HCT116 (cell line): ENCODE measurements around the gene CKAP4. TPM values are rescaled to one million over a fixed set of nuclear protein-coding genes. Genes with fewer than 3 reads are reported as not detected.

Experiments
- ATAC-seq: fragments of 200-7000 bp; cut with Tn5 transposase; 2 replicates; pipeline ENCODE4 v1.9.1; 2020; ENCODE audit warnings: mild to moderate bottlenecking, moderate library complexity
- BruUV-seq: library from RNA; stranded (reverse); fragments of 400-500 nt; replicated peaks from 2 replicates; lab custom pipeline; 2021; lab: Mats Ljungman, UMichigan
- CTCF ChIA-PET: fragments of 300-600 bp; sonication (Branson Sonifier 250); formaldehyde crosslinking; loops from one replicate; lab custom pipeline; 2021; ENCODE audit warnings: antibody characterized with exemption; lab: Charles Lee
- POLR2A ChIA-PET: fragments of 300-600, 350-600 bp; sonication (Branson Sonifier 250); formaldehyde crosslinking; loops from one replicate; lab custom pipeline; 2021; ENCODE audit warnings: antibody characterized with exemption; lab: Charles Lee
- RAD21 ChIA-PET, 2 experiments: fragments of 300-600 bp; sonication (Branson Sonifier 250); formaldehyde crosslinking; loops; one replicate each; lab custom pipeline; 2023; ENCODE audit warnings: low total read pairs in 2 of 2; ENCODE audit not compliant: uncharacterized antibody in 2 of 2, unreplicated experiment in 2 of 2, low non-redundant PET in 1 of 2; lab: Charles Lee
- DNase-seq: peaks from one replicate; pipeline ENCODE4 v3.0.0-alpha.2; 2010; ENCODE audit warnings: low read depth, low spot score
- H2AFZ ChIP-seq: fragments of 200-600 bp; shearing (Covaris generic), sonication (generic); 2 replicates; pipeline ENCODE4 v1.6.1; 2017; ENCODE audit warnings: low read depth, mixed run types, mixed read lengths, antibody characterized with exemption, low read length; ENCODE audit not compliant: poor library complexity, severe bottlenecking
- H3K27ac ChIP-seq: 2 replicates; pipeline ENCODE4 v1.5.1; 2012; ENCODE audit warnings: low read depth, low read length
- H3K27me3 ChIP-seq: fragments of 200-600 bp; sonication (generic); 2 replicates; pipeline ENCODE4 v1.6.1; 2016; ENCODE audit warnings: mixed run types, low read length, mixed read lengths; ENCODE audit not compliant: insufficient read depth
- H3K36me3 ChIP-seq, 2 experiments: fragments of 200-500 bp in 1 of 2; fragments of 200-600 bp in 1 of 2; sonication (Bioruptor generic) in 1 of 2; sonication (generic) in 1 of 2; 2 replicates each; pipeline versions ENCODE4 v1.5.1 to v1.6.1; 2014 to 2016; ENCODE audit warnings: low read length in 2 of 2, inconsistent platforms in 1 of 2, mixed read lengths in 1 of 2, mixed run types in 1 of 2; ENCODE audit not compliant: insufficient read depth in 2 of 2, control insufficient read depth in 1 of 2
- H3K4me1 ChIP-seq, 2 experiments: fragments of 200-600 bp in 1 of 2; sonication (generic) in 1 of 2; 2 replicates each; pipeline versions ENCODE4 v1.5.1 to v1.6.1; 2012 to 2017; ENCODE audit warnings: low read length in 2 of 2, inconsistent platforms in 1 of 2, mild to moderate bottlenecking in 1 of 2, mixed read lengths in 1 of 2, mixed run types in 1 of 2, moderate library complexity in 1 of 2; ENCODE audit not compliant: insufficient read depth in 2 of 2, control insufficient read depth in 1 of 2
- H3K4me2 ChIP-seq: fragments of 200-600 bp; sonication (generic); 2 replicates; pipeline ENCODE4 v1.6.1; 2017; ENCODE audit warnings: mixed run types, low read length, mixed read lengths
- H3K4me3 ChIP-seq, 2 experiments: fragments of 200-600 bp in 1 of 2; sonication (generic) in 1 of 2; replicated peaks in 1 of 2; 2 replicates each; pipeline ENCODE4 v1.5.1; 2011 to 2016; ENCODE audit warnings: low read length in 2 of 2, control low read depth in 1 of 2, low read depth in 1 of 2, mild to moderate bottlenecking in 1 of 2, mixed read lengths in 1 of 2, mixed run types in 1 of 2
- H3K79me2 ChIP-seq: fragments of 200-600 bp; sonication (generic); 2 replicates; pipeline ENCODE4 v1.6.1; 2017; ENCODE audit warnings: mild to moderate bottlenecking, mixed run types, low read length, moderate library complexity, mixed read lengths; ENCODE audit not compliant: insufficient read depth
- H3K9ac ChIP-seq: fragments of 200-600 bp; sonication (generic); 2 replicates; pipeline ENCODE4 v1.6.1; 2016; ENCODE audit warnings: low read length, mixed read lengths
- H3K9me2 ChIP-seq: fragments of 200-600 bp; sonication (generic), shearing (Covaris generic); 2 replicates; pipeline ENCODE4 v1.6.1; 2017; ENCODE audit warnings: mixed run types, mild to moderate bottlenecking, moderate library complexity; ENCODE audit not compliant: insufficient read depth
- H3K9me3 ChIP-seq, 2 experiments: fragments of 200-500 bp in 1 of 2; fragments of 200-600 bp in 1 of 2; sonication (Bioruptor generic) in 1 of 2; sonication (generic) in 1 of 2; 2 replicates each; pipeline ENCODE4 v1.6.1; 2014 to 2017; ENCODE audit warnings: low read length in 2 of 2, mixed read lengths in 2 of 2, inconsistent platforms in 1 of 2, low read depth in 1 of 2, mild to moderate bottlenecking in 1 of 2, mixed run types in 1 of 2, moderate library complexity in 1 of 2; ENCODE audit not compliant: control insufficient read depth in 1 of 2, insufficient read depth in 1 of 2
- H4K20me1 ChIP-seq: fragments of 200-600 bp; sonication (generic), shearing (Covaris generic); 2 replicates; pipeline ENCODE4 v1.6.1; 2017; ENCODE audit warnings: mixed run types, mild to moderate bottlenecking, moderate library complexity; ENCODE audit not compliant: insufficient read depth
- CEBPB ChIP-seq: IDR thresholded peaks from 2 replicates; pipeline ENCODE4 v1.6.1; 2012; ENCODE audit warnings: low read depth
- EZH2phosphoT487 ChIP-seq: fragments of 200-600 bp; IDR thresholded peaks from 2 replicates; pipeline ENCODE4 v1.6.1; 2018; ENCODE audit warnings: antibody characterized with exemption, borderline replicate concordance
- ZFX ChIP-seq: fragments of 450-650 bp; IDR thresholded peaks from 2 replicates; pipeline ENCODE4 v1.6.1; 2017
- intact Hi-C: fragments of 100-400 bp; cut with micrococcal nuclease; formaldehyde crosslinking; loops from 2 replicates; pipeline ENCODE4 v1.10.0; 2022
- total RNA-seq: library from RNA; stranded (reverse); gene quantifications from one replicate; pipeline ENCODE4 v1.2.1, GENCODE V29; 2021; ENCODE audit not compliant: unreplicated experiment
- TF ChIP-seq, protein P1 (sequence below): IDR thresholded peaks from 2 replicates; pipeline ENCODE4 v1.6.1; 2012; ENCODE audit warnings: low read depth

The CKAP4 gene
- total RNA-seq, 1 experiment from 2014 or later = 45.9 TPM

DNA sequence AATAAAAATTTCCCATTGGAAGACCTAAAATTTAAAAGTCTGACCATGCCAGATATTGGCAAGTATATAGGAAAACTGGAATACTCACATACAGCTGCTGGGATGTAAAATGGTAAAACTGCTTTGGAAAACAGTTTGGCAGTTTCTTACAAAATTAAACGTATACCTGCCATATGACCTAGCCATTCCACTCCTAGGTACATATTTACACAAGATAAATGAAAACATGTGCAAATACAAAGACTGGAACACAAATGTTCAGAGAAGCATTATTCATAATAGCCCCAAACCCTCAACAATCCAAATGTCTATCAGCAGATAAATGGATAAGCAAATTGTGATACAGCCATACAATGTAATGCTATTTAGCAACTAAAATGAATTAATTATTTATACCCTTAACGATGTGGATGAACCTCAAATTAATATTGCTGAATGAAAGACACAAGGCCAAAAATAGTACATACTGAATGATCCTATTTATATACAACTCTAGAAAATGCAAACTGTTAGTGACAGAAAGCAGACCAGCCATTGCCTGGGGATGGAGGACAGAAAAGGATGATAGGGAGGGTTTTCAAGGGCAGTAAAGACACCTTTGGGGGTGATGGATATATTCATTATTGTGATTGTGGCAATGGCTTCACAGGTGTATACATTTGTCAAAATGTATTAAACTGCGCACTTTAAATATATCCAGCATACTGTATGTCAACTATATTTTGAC is 33.4 kb upstream of the CKAP4 start:
- TF ChIP-seq ZFX = no peak
- TF ChIP-seq CEBPB = no peak
- TF ChIP-seq, protein P1, sequence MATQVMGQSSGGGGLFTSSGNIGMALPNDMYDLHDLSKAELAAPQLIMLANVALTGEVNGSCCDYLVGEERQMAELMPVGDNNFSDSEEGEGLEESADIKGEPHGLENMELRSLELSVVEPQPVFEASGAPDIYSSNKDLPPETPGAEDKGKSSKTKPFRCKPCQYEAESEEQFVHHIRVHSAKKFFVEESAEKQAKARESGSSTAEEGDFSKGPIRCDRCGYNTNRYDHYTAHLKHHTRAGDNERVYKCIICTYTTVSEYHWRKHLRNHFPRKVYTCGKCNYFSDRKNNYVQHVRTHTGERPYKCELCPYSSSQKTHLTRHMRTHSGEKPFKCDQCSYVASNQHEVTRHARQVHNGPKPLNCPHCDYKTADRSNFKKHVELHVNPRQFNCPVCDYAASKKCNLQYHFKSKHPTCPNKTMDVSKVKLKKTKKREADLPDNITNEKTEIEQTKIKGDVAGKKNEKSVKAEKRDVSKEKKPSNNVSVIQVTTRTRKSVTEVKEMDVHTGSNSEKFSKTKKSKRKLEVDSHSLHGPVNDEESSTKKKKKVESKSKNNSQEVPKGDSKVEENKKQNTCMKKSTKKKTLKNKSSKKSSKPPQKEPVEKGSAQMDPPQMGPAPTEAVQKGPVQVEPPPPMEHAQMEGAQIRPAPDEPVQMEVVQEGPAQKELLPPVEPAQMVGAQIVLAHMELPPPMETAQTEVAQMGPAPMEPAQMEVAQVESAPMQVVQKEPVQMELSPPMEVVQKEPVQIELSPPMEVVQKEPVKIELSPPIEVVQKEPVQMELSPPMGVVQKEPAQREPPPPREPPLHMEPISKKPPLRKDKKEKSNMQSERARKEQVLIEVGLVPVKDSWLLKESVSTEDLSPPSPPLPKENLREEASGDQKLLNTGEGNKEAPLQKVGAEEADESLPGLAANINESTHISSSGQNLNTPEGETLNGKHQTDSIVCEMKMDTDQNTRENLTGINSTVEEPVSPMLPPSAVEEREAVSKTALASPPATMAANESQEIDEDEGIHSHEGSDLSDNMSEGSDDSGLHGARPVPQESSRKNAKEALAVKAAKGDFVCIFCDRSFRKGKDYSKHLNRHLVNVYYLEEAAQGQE = no peak
- no peak for TF ChIP-seq EZH2phosphoT487
- no peak overlapping the region for H3K27ac ChIP-seq
- H3K27me3 ChIP-seq = no peaks in the 10 kb centered on the region
- no peaks in the 10 kb centered on the region for H3K79me2 ChIP-seq
- no peaks in the 10 kb centered on the region for H4K20me1 ChIP-seq
- DNase-seq (no peak), ATAC-seq (no peak)
- peaks cover 0 to 7% of the 10 kb centered on the region in 2 experiments; a peak in 1 of 4 replicates for H3K9me3 ChIP-seq
- no peaks in the 10 kb centered on the region for H3K9me2 ChIP-seq
- no peaks in the 10 kb centered on the region for H3K36me3 ChIP-seq
- intact Hi-C loops = loop anchor here (5.0 kb wide), 1 partner anchor 34 kb away; the partner anchor contains the start of gene CKAP4
- H2AFZ ChIP-seq = no peak overlapping the region
- CTCF ChIA-PET = interaction anchor here (0.6 to 3.3 kb wide), 5 partner anchors 20 to 77 kb away, joined by 3 to 38 read pairs (median 5); partner anchors contain the start of gene POLR3B
- H3K9ac ChIP-seq = no peak overlapping the region
- H3K4me1 ChIP-seq = no peaks in the 10 kb centered on the region
- BruUV-seq = no TSS peak
- H3K4me2 ChIP-seq = no peak overlapping the region
- no peak overlapping the region for H3K4me3 ChIP-seq
- RAD21 ChIA-PET = interaction anchor here in 1 of 2 experiments (1.5 kb wide), 1 partner anchor 55 kb away, joined by 10 read pairs; no protein-coding TSS in a partner anchor
- POLR2A ChIA-PET = no interaction called here
